Measurements from ENCODE around the gene USP34. TPM values are rescaled to one million over a fixed set of nuclear protein-coding genes. Genes with fewer than 3 reads are reported as not detected.

The USP34 gene
- total RNA-seq, 1 donor from 2014 or later: 95.9 TPM

DNA sequence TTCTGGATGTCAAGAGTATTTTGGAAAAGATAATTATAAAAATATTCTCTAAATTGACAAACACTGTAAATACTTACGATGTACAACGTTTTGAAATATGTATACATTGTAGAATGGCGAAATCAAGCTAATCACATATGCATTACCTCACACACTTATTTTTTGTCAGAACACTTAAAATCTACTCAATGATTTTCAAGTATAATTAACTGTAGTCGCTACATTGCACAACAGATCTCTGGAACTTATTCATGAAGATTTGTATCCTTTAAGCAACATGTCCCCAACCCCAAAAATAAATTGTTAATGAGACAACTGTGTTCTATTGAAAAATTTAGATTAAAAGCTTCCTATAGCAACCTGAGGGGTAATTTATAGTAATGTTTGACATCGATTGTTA is 249.1 kb downstream of the USP34 start:
- no peak for TF ChIP-seq CTCF (conservative IDR thresholded peaks at IDR 0.05)
- Mint-ChIP-seq H3K36me3 (ENCODE audit: low read depth) (peaks cover 13% of the 10 kb centered on the region), H3K4me1 (peaks cover 5% of the 10 kb centered on the region), H3K4me3 (no peak overlapping the region), H3K27me3 (ENCODE audit: low read depth) (no peaks in the 10 kb centered on the region), H3K9me3 (no peaks in the 10 kb centered on the region), H3K27ac (ENCODE audit: unreplicated experiment) (no peak overlapping the region)
- no peak for DNase-seq (ENCODE audit: low read depth, low spot score)

- no peaks in the 10 kb centered on the region for H3K9me3 Mint-ChIP-seq
- H3K27me3 Mint-ChIP-seq (ENCODE audit: low read depth): no peaks in the 10 kb centered on the region
- no peak for DNase-seq (ENCODE audit: low read depth, low spot score)
- peaks cover 5% of the 10 kb centered on the region for H3K4me1 Mint-ChIP-seq
- H3K27ac Mint-ChIP-seq (ENCODE audit: unreplicated experiment): no peak overlapping the region
- H3K36me3 Mint-ChIP-seq (ENCODE audit: low read depth): peaks cover 13% of the 10 kb centered on the region
- TF ChIP-seq CTCF (conservative IDR thresholded peaks at IDR 0.05): no peak
- no peak overlapping the region for H3K4me3 Mint-ChIP-seq
These were observed 250.1 kb downstream of the USP34 start for GRCh38 chr2:61220768-61221167.

DNA sequence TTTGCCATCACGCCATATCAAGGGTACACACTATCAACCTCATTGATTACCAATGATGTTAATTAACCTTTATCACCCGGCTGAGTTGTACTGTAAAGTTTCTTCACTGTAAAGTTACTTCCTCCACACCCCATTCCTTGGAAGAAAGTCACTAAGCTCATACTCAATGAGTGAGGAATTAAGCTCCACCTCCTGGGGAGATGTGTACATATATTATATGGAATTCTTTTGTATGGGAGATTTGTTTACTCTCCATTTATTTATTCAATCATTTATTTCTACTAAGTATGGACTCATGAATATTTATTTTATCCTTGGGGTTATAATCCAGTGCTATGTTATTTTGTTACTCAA is 252.1 kb downstream of the USP34 start:
- Mint-ChIP-seq H3K27me3 (ENCODE audit: low read depth) (no peaks in the 10 kb centered on the region), H3K4me3 (no peak overlapping the region), H3K36me3 (ENCODE audit: low read depth) (peaks cover 15% of the 10 kb centered on the region), H3K27ac (ENCODE audit: unreplicated experiment) (no peak overlapping the region), H3K9me3 (no peaks in the 10 kb centered on the region), H3K4me1 (peaks cover 5% of the 10 kb centered on the region)
- DNase-seq (ENCODE audit: low read depth, low spot score): no peak
- TF ChIP-seq CTCF (conservative IDR thresholded peaks at IDR 0.05): no peak

DNA sequence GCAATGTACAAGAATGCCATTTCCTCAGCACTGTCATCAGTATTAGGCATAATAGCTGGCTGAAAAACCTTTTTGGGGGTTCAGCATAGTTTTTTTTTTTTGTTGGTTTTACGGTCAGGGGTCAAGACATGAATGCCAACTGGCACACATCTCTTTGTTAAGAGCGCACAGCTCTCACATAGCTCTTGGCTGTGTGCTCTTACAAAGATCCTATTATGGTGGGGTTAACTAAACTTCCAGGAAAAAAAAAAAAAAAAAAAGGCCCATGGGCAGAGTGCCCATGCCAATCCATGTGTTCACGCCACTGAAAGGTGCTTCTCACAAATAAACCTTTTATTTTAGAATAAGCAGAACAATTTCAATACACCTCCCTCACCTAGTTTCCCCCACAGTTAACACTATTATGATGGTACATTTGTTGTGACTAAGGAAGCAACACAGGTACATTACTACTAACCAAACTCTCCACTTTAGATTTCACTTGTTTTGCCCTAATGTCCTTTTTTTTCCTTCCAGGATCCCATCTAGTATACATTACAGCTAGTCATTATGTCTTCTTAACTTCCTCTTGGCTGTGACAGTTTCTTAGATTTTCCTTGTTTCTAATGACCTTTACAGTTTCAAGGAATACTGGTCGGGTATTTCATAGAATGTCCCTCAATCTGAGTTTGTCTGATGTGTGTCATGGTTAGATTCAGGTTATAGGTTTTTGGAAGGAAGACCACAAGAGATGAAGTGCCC is 252.6 kb downstream of the USP34 start:
- peaks cover 5% of the 10 kb centered on the region for H3K4me1 Mint-ChIP-seq
- no peak overlapping the region for H3K27ac Mint-ChIP-seq (ENCODE audit: unreplicated experiment)
- peaks cover 13% of the 10 kb centered on the region for H3K36me3 Mint-ChIP-seq (ENCODE audit: low read depth)
- no peak overlapping the region for H3K4me3 Mint-ChIP-seq
- no peak for DNase-seq (ENCODE audit: low read depth, low spot score)
- no peak for TF ChIP-seq CTCF (conservative IDR thresholded peaks at IDR 0.05)
- H3K9me3 Mint-ChIP-seq: no peaks in the 10 kb centered on the region
- no peaks in the 10 kb centered on the region for H3K27me3 Mint-ChIP-seq (ENCODE audit: low read depth)

- TF ChIP-seq CTCF (conservative IDR thresholded peaks at IDR 0.05): no peak
- H3K4me3 Mint-ChIP-seq: no peak overlapping the region
- H3K36me3 Mint-ChIP-seq (ENCODE audit: low read depth): peaks cover 10% of the 10 kb centered on the region
- H3K27ac Mint-ChIP-seq (ENCODE audit: unreplicated experiment): peak overlapping the region; percentile 78
- no peaks in the 10 kb centered on the region for H3K9me3 Mint-ChIP-seq
- peaks cover 5% of the 10 kb centered on the region for H3K4me1 Mint-ChIP-seq
- H3K27me3 Mint-ChIP-seq (ENCODE audit: low read depth): no peaks in the 10 kb centered on the region
- DNase-seq (ENCODE audit: low read depth, low spot score): no peak
These were observed 256.7 kb downstream of the USP34 start for GRCh38 chr2:61214171-61214570.

Data from neural crest cell (in vitro differentiated cells).